HEK293 (cell line): ENCODE data around the gene RPRD2.

ENCODE experiments used
- KLF9 ChIP-seq: fragments of 450-650 bp; formaldehyde crosslinking; IDR thresholded peaks from 2 replicates; pipeline ENCODE4 v1.5.1; 2016; ENCODE audit warnings: missing biosample characterization, missing genetic modification characterization, low read depth
- MEIS1 ChIP-seq: sonication (generic); formaldehyde crosslinking; IDR thresholded peaks from 2 replicates; pipeline ENCODE4 v1.8.1; 2022; ENCODE audit warnings: missing genetic modification reagents, mild to moderate bottlenecking, borderline replicate concordance
- SETDB1 ChIP-seq: IDR thresholded peaks from one replicate; pipeline ENCODE4 v1.6.1; 2017; ENCODE audit warnings: mild to moderate bottlenecking, low read length, moderate library complexity, mixed read lengths; ENCODE audit not compliant: insufficient read length
- ZNF174 ChIP-seq: fragments of 450-650 bp; formaldehyde crosslinking; IDR thresholded peaks from 2 replicates; pipeline ENCODE4 v1.5.0; 2017; ENCODE audit warnings: missing biosample characterization, mild to moderate bottlenecking, missing genetic modification characterization
- ZNF398 ChIP-seq: fragments of 450-650 bp; formaldehyde crosslinking; IDR thresholded peaks from 2 replicates; pipeline ENCODE4 v1.5.1; 2017; ENCODE audit warnings: missing biosample characterization, missing genetic modification characterization
- ZNF677 ChIP-seq: fragments of 450-650 bp; IDR thresholded peaks from 2 replicates; pipeline ENCODE4 v1.5.0; 2018; ENCODE audit warnings: missing biosample characterization, mild to moderate bottlenecking, missing genetic modification characterization, moderate library complexity
- TF ChIP-seq, protein P1 (sequence below): fragments of 450-650 bp; formaldehyde crosslinking; IDR thresholded peaks from 2 replicates; pipeline ENCODE4 v1.5.1; 2016; ENCODE audit warnings: missing biosample characterization, missing genetic modification characterization

GRCh38 chr1:150392627-150393026 is 28.7 kb downstream of the RPRD2 start:
- TF ChIP-seq MEIS1 (CRISPR knock-in tag) (no peak), ZNF398 (tag by site-specific recombination) (no peak), KLF9 (tag by site-specific recombination) (no peak), ZNF174 (tag by site-specific recombination) (no peak), SETDB1 (no peak), ZNF677 (no peak)
- TF ChIP-seq, protein P1, sequence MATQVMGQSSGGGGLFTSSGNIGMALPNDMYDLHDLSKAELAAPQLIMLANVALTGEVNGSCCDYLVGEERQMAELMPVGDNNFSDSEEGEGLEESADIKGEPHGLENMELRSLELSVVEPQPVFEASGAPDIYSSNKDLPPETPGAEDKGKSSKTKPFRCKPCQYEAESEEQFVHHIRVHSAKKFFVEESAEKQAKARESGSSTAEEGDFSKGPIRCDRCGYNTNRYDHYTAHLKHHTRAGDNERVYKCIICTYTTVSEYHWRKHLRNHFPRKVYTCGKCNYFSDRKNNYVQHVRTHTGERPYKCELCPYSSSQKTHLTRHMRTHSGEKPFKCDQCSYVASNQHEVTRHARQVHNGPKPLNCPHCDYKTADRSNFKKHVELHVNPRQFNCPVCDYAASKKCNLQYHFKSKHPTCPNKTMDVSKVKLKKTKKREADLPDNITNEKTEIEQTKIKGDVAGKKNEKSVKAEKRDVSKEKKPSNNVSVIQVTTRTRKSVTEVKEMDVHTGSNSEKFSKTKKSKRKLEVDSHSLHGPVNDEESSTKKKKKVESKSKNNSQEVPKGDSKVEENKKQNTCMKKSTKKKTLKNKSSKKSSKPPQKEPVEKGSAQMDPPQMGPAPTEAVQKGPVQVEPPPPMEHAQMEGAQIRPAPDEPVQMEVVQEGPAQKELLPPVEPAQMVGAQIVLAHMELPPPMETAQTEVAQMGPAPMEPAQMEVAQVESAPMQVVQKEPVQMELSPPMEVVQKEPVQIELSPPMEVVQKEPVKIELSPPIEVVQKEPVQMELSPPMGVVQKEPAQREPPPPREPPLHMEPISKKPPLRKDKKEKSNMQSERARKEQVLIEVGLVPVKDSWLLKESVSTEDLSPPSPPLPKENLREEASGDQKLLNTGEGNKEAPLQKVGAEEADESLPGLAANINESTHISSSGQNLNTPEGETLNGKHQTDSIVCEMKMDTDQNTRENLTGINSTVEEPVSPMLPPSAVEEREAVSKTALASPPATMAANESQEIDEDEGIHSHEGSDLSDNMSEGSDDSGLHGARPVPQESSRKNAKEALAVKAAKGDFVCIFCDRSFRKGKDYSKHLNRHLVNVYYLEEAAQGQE (tag by site-specific recombination), result no peak
